ENCODE results near the gene TMEM39A.

TMEM39A gene

GRCh38 chr3:119453822-119454221, 9.6 kb downstream of the TMEM39A start:
- no peak for DNase-seq (ENCODE audit: low read depth)

- no peak for DNase-seq (ENCODE audit: low read depth)
Observed at GRCh38 chr3:119444590-119444989, 18.8 kb downstream of the TMEM39A start.

GRCh38 chr3:119443179-119443578, 20.2 kb downstream of the TMEM39A start:
- no peak for DNase-seq (ENCODE audit: low read depth)

GRCh38 chr3:119437691-119438258, 25.6 kb downstream of the TMEM39A start:
- DNase-seq (ENCODE audit: low read depth): no peak

GRCh38 chr3:119436977-119437376, 26.4 kb downstream of the TMEM39A start:
- no peak for DNase-seq (ENCODE audit: low read depth)

GRCh38 chr3:119434703-119435102, 28.7 kb downstream of the TMEM39A start:
- DNase-seq (ENCODE audit: low read depth): no peak

GRCh38 chr3:119433613-119434325, 29.6 kb downstream of the TMEM39A start:
- no peak for DNase-seq (ENCODE audit: low read depth)

- no peak for DNase-seq (ENCODE audit: low read depth)
Observed at GRCh38 chr3:119428538-119428937, 34.9 kb downstream of the TMEM39A start.

- no peak for DNase-seq (ENCODE audit: low read depth)
Observed at GRCh38 chr3:119427669-119428068, 35.7 kb downstream of the TMEM39A start.

GRCh38 chr3:119420196-119420595, 43.2 kb downstream of the TMEM39A start:
- DNase-seq (ENCODE audit: low read depth): no peak

GRCh38 chr3:119418641-119419040, 44.8 kb downstream of the TMEM39A start:
- DNase-seq (ENCODE audit: low read depth): no peak

- DNase-seq (ENCODE audit: low read depth): no peak
Observed at GRCh38 chr3:119417771-119418512, 45.5 kb downstream of the TMEM39A start.

GRCh38 chr3:119416873-119417272, 46.5 kb downstream of the TMEM39A start:
- DNase-seq (ENCODE audit: low read depth): no peak

GRCh38 chr3:119413603-119414280, 49.7 kb downstream of the TMEM39A start:
- no peak for DNase-seq (ENCODE audit: low read depth)

GRCh38 chr3:119409844-119410243, 53.6 kb downstream of the TMEM39A start:
- DNase-seq (ENCODE audit: low read depth): no peak

GRCh38 chr3:119408243-119408950, 55.0 kb downstream of the TMEM39A start:
- no peak for DNase-seq (ENCODE audit: low read depth)

GRCh38 chr3:119405315-119405714, 58.1 kb downstream of the TMEM39A start:
- no peak for DNase-seq (ENCODE audit: low read depth)

- no peak for DNase-seq (ENCODE audit: low read depth)
Observed at GRCh38 chr3:119403201-119403600, 60.2 kb downstream of the TMEM39A start.

- no peak for DNase-seq (ENCODE audit: low read depth)
Observed at GRCh38 chr3:119402791-119403190, 60.6 kb downstream of the TMEM39A start.

GRCh38 chr3:119401503-119402440, 61.6 kb downstream of the TMEM39A start:
- no peak for DNase-seq (ENCODE audit: low read depth)

- DNase-seq (ENCODE audit: low read depth): no peak
Observed at GRCh38 chr3:119401069-119401468, 62.3 kb downstream of the TMEM39A start.

All from activated gamma-delta T cell treated with anti-CD3 and anti-CD28 coated beads, Interleukin-2, amount 50 U/mL, for 16 hours (primary cell).